Measurements from ENCODE around the gene PDE1C.

The PDE1C gene

GRCh38 chr7:31986878-31987518 lies 83.2 kb downstream of the PDE1C start:
- DNase-seq: no peak

DNA sequence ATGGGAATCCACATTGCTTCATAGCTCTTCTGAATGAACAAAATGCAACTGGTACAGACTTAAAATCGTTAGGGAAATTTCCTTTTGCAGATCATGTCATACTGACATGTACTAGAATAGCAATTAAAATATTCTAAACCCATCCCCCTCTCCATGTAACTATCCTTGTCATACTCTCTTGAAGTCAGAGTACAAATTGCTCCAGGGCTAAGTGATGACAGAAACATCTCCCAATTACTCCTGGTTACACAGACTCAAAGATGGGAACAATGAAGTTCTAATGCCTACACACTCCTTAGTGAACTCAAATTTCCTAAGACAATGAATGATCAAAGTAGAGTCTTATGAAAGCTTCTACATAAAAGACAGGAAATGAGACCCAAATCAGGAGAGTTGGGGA lies 87.2 kb downstream of the PDE1C start:
- DNase-seq: no peak

- no peak for DNase-seq
Measured at GRCh38 chr7:31981874-31982390, 88.3 kb downstream of the PDE1C start.

- DNase-seq: no peak
Measured at GRCh38 chr7:31979690-31980330, 90.4 kb downstream of the PDE1C start.

DNA sequence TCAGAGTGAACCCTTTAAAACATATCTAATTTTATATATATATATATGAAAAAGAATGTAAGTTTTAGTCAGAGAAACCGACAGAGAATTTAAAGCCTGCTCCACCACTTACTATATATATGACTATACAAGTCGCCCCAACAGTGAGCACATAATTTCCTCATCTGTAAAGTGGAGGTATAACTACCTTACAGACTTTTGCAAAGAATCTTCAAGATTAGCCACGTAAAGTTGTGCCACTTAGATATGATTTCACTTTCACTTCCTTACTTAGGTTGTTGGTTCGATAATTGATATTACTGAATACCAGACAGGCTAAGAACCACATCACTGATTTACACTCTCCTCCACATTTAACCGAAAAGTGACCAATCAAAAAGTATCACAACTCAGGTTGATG lies 94.7 kb downstream of the PDE1C start:
- DNase-seq: no peak

DNA sequence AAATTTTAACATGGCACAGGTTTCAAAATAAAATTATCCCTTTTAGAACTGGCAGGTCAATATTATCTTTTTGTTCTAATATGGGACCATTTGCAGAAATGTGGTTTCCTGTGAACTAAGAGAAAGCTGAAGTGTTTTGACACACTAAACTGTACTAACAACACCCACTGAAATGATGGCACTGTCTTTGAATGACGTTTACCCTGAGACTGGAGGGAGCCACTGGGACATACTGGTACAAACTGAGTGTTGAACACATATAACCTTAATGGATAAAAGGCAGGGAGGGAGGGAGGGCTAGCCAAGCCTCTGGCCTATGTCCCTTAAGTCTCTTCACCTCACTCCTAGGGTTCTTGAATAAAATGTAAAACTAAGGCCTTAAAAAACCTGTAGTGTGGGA lies 95.9 kb downstream of the PDE1C start:
- DNase-seq: no peak

DNA sequence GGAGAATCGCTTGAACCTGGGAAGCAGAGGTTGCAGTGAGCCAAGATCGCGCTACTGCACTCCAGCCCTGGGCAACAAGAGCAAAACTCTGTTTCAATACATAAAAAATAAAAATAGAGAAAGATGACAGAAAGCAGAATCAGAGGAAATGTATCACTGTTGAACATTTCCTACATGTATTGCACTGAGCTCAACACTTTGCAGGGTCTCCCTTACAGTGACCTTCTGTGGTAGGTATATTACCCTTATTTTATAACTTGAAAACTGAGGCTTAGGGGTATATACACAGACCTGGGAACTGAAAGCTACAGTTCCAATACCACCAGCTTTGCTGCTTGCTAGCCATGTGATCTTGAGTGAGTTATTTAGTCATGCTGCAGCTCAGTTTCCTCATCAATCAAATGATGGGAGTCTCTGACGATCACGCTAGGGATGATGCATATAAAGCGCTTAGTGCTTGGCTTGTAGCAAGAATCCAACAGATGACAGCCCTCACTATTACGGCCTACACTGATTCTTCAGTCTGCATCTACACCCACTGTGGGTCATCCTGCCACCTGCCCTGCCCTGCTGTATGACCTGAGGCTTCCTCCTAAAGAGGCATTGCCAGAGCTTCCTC lies 99.0 kb downstream of the PDE1C start:
- no peak for DNase-seq

- DNase-seq: no peak
Measured at GRCh38 chr7:31970501-31970900, 99.7 kb downstream of the PDE1C start.

- no peak for DNase-seq
Measured at GRCh38 chr7:31963569-31964175, 106.5 kb downstream of the PDE1C start.

GRCh38 chr7:31962246-31962645 lies 108.0 kb downstream of the PDE1C start:
- no peak for DNase-seq

- no peak for DNase-seq
Measured at GRCh38 chr7:31958226-31958625, 112.0 kb downstream of the PDE1C start.

GRCh38 chr7:31957756-31958155 lies 112.5 kb downstream of the PDE1C start:
- DNase-seq: no peak

DNA sequence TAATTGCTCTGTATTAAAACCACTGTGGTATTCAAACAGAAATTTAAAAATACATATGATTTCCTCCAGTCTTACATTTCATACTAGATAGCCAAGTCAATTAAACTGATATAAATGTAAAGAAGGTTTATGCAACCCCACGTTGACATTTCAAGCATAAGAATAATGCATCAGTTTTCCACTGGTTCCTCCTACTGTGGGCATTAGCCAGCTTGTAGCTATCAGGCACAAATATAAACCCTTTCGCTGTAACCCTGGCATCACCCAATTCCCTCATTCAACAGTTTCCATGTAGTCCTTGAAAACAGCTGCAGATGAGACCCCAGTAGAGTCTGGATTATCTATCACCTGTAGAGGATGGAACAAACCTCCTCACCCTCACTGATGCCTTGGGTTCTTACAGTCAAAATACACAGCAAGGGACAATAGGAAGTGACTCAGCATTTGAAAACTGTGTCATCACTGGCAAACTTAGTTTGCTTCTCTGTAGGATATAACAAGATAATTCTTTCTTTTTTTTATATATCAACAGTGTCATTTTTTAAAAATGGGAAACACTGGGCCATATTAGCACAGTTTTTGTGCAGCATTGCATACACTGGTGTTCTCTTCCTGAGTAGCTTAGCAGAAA lies 113.0 kb downstream of the PDE1C start:
- DNase-seq: no peak

GRCh38 chr7:31955641-31956040 lies 114.6 kb downstream of the PDE1C start:
- DNase-seq: no peak

GRCh38 chr7:31955021-31955420 lies 115.2 kb downstream of the PDE1C start:
- DNase-seq: no peak

- no peak for DNase-seq
Measured at GRCh38 chr7:31954500-31954899, 115.7 kb downstream of the PDE1C start.

GRCh38 chr7:31953432-31953831 lies 116.8 kb downstream of the PDE1C start:
- no peak for DNase-seq

GRCh38 chr7:31950091-31950755 lies 120.0 kb downstream of the PDE1C start:
- DNase-seq: no peak

- no peak for DNase-seq
Measured at GRCh38 chr7:31948029-31948428, 122.2 kb downstream of the PDE1C start.

DNA sequence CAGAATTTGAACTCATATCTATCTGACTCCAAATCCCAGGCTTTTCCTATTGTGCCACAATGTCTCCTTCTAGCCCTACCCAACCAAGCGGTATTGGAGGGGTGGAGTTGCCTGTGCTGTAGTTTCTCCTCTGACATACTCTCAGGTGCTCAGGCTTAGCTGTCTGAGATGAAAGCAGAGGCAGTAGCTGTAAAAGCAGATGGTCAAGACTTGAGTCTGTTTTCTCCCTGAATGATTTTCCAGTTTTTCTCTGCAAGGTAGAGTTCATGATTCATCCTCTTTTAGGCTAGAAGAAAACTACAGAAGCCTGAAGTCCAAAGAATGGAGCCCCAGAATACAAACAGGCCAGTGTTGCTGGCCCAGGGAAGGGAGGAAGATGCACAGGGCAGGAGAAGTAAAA lies 130.0 kb downstream of the PDE1C start:
- no peak for DNase-seq

DNA sequence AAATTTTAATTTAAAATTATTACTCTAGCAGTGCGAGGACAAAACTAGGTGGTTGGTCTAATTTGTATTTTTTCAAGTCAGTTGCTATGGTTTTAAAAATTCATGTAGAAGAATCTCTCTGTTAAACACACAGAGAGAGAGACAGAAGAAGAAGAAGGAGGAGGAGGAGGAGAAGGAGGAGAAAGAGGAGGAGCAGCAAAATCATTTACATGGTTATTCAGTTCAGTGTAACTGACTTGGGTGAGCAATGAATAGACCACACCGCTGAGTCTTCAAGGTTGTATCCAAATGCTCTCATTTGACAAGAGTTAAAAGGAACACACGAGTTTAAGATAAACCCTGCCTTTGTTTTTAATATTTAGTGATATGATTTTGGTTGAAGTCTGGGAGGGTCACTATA lies 131.1 kb downstream of the PDE1C start:
- no peak for DNase-seq

- DNase-seq: no peak
Measured at GRCh38 chr7:31938650-31939049, 131.6 kb downstream of the PDE1C start.

- no peak for DNase-seq
Measured at GRCh38 chr7:31937982-31938381, 132.2 kb downstream of the PDE1C start.

Data from activated naive CD4-positive, alpha-beta T cell treated with Interleukin-2 at 50 U/mL for 16 hours (primary cell).